Suppressor macrophage (primary cell): Measurements from ENCODE around the gene CTDSP2.
"Not testable (repeated sequence)": the region's sequence is repeated elsewhere in the genome, so short reads cannot be mapped to it uniquely, and the experiment has no call there.

Source experiments
- DNase-seq, 4 experiments: peaks; one replicate each; pipeline ENCODE4 v3.0.0-alpha.2; 2020 to 2022
- total RNA-seq, 17 experiments: gene quantifications; one replicate each; lab custom pipeline; 2026; ENCODE audit warnings: mixed read lengths in 6 of 17, inconsistent platforms in 3 of 17; lab: John Stamatoyannopoulos, UW

Gene CTDSP2, protein sequence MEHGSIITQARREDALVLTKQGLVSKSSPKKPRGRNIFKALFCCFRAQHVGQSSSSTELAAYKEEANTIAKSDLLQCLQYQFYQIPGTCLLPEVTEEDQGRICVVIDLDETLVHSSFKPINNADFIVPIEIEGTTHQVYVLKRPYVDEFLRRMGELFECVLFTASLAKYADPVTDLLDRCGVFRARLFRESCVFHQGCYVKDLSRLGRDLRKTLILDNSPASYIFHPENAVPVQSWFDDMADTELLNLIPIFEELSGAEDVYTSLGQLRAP
- total RNA-seq: 39.6 to 208 (median 69.4) reads per million in 17 experiments

DNA sequence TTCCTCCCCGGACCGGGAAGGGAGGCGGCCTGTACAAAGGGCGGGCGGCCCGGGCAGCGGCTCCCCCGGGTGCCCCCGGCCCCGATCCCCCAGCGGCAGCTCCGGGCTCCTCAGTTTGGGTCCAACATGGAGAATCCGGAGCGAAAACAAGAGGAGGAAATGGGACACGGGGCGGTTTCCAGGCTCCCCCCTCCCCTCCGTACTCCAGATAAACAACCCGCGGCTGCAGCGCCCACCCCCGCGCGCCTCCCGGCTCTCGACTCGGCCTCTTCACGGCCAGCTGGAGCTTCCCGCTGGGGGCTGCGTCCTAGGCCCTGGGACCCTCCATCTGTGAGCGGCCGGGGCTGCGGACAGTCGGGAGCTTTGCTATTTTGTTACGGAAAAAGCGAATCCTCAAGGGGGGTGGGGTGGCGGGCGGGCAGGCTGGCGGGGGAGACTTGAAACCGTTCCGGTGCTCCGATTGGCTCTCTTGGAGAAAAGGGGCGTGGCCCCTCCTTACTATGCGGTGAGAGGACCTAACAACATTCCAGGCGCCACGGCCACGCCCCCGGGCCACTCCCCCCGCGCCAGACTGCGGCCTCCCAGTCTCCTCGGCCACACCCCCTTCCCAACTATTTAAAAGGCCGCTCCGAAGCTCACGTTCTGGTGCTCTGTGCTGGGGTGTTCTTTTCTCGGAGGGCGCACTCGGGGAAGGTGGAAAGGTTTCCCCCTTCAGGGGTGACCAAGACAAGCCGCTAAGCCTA lies at the start of gene CTDSP2:
Gene CTDSP2 (minus strand): TSS at position 153 of the 743 bp plus-strand sequence. CDS start 294 bp downstream, outside the sequence.
- peak; percentile 99 to 100 (median 99) for DNase-seq

DNA sequence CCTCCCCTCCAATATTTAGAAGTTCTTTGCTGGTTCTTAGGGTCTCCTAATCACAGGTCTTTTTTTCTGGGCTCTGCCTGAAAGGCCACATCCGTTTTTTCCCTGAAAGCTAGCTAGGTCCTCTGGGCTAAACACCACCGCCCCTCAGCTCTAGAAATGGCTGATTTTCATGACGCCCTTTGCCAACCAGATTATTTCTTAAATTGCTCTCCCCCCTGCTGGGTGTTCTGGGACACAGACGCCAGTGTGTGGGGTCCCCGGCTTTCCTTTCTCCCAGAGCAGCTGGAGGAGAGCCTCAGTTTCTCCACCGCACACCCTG lies 49.5 kb upstream of the CTDSP2 start:
- peak in 3 of 4 experiments; percentile 10 to 20 (median 11) for DNase-seq

DNA sequence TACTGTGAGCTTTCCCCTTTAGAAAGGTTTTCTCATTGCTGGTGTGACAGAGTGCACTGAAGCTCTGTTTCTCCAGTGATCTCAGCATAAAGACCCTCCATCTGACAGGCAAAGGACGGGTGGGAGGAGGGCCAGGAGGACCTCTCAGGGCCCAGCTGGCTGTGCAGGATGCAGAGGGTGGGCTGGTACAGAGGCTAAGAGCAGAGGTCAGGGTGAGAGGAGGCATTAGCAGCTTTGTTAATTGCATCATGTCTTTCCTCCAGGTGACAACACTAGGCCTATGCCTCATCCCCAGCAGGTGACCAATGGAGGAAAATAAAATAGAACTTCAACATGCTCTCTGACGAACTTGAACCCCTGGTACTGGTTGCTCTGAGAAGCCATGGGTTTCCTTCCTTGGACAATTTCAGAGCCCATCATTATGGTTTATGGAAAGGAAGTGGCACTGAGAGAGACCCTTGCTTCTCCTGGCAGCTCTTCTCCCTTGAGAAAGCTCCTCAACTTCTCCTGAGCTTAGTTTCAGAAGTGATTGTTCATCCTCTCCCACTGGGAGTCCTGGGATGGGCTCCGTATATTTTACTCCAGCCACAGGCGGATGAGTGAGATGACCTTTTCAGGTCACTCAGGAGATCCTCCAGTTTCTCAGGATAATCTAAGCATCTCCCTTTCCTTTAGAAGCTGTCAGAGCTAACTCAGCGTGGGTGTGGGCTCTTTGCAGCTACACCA lies 49.0 kb upstream of the CTDSP2 start:
- no peak for DNase-seq

DNA sequence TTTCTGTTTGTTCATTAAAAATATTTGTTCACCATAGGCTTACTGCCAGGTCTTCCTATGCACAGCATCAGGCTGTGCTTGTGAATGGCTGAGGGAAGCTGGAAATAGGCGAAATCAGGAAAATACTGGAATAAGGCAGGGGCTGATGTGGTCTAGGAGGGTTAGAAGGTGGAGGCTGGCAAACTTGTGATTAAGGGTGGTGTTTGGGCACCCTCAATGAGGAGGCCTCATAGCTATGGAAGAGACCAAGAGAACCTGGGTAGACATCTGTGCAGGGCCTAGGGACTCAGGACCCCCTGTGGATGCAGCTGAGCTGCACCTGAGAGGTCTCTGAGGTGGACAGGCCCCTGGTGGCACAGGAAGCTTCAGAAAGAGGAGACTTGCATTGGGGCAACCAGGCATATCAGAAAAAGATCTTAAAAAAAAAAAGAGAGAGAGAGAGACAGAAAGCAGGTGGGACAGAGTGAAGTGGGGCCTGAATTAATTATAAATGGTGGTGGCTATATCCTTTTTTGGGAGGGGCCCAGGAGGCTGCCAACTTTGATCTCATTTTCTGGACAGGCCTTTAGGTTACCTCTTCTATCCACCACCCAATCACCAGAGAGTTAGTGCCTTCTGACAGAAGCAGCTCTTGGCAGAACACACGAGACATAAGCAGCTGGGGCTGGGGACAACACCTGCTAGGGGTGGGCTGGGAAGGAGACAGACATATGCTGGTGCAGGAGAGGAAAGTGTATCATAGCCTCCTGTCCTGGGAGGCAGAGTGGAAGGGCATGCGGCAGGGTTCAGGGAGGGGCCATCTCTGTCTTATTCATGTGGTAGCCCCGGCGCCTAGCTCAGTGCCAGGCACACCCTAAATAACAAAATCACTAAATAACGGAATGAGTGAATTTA lies 48.1 kb upstream of the CTDSP2 start:
- no peak for DNase-seq

DNA sequence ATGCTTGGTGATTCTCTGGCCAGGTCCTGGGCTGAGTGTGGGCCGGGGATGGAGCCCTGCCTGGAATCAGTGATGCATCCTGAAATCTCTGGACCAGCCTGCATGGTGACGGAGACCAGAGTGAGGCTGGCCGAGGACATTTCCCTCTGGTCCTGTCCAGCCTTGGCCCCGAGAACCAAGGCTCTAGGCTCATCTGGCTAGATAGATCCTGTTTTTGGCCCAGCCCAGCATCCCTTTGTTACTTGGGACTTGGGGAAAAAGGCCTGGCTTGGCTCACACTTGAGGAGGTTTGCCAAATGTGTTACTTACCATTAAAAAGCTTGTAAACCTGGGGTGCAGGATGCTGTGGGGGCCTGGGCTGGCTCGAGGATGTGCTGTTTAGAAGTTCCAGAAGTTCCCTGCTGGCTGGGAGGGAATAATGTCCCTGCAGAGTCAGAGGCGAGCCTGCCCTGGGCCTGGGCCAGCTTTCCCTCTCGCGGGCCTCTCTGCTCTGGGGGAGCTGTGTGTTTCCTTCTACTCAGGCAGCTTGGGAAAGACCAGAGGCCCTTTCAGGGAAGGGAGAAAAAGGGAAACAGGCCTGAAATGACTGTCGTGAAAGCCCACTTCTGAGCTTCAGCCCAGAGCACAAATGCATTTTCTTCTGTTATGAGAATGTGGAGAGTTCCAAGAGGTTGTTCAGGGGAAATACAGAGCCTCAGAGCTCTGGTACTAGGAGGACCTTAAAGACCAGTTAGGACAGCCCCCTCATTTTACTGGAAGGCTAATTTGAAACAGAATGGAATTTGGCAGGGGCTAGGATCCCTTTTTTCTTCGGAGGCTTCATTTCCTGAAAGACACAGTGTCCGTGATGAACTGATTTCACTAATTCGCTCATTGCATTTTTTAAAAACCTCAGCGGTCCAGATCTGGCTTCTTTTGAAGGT lies 47.2 kb upstream of the CTDSP2 start:
- peak; percentile 71 to 79 (median 78) for DNase-seq

DNA sequence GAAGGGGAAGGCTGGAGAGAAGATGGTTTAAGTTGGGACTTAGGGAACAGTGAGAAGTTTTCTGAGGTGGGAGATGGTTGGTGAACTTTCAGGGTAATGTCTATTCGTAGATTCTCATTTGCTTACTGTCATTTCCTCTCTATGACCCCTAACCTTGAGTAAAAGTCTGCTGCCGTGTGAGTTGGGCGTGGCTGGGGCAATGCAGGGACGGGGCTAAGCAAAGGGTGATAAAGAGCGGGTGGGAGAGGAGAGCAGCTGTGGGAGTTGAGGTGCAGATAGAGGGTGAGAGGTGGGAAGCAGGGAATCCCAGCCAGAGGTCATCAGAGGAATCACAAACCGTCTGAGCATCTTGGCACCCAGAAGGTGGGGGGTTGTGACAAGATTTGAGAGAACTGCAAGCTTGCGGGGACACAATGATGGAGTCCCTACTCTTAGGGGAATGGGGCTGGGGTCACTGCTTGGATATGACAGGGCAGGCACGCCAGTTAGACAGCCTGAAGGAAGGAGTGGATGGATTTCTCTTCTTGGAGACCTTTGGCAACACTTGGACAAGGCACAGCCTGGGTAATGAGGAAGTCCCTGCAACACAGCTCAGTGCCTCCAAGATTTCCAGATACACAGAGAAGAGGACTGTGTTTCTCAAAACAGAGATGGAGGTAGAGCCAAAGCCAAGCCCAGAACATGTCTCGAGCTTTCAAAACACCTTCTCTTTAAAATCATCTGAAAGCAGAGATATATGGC lies 45.9 kb upstream of the CTDSP2 start:
- peak in 3 of 4 experiments; percentile 41 to 60 (median 47) for DNase-seq

DNA sequence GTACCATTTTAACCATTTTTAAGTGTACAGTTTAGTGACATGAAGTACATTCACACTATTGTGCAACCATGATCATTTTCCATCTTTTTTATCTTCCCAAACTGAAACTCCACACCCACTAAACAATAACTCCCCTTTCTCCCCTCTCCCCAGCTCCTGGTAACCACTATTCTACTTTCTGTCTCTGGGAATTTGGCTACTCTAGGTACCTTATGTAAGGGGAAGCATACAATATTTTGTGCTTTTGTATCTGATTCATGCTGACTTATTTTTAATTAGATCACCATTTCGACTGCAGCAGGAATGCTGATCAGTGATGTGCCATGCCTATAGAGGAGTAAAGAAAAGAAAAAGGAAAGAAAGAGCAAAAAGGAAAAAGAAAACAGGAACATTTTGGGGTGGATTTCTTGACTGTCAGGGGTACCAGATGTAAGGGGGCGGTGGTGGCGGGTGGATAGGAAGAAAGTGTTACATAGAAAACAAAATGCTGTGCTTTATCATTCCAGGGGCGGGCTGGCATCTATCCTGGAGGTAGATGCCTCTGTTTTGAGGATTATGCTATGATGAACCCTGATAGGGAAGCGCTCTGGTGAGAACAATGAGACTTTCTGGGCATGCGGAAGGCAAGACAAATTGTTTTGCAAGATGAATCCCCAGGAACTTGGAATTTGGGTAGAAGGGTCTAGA lies 45.2 kb upstream of the CTDSP2 start:
- no peak for DNase-seq

DNA sequence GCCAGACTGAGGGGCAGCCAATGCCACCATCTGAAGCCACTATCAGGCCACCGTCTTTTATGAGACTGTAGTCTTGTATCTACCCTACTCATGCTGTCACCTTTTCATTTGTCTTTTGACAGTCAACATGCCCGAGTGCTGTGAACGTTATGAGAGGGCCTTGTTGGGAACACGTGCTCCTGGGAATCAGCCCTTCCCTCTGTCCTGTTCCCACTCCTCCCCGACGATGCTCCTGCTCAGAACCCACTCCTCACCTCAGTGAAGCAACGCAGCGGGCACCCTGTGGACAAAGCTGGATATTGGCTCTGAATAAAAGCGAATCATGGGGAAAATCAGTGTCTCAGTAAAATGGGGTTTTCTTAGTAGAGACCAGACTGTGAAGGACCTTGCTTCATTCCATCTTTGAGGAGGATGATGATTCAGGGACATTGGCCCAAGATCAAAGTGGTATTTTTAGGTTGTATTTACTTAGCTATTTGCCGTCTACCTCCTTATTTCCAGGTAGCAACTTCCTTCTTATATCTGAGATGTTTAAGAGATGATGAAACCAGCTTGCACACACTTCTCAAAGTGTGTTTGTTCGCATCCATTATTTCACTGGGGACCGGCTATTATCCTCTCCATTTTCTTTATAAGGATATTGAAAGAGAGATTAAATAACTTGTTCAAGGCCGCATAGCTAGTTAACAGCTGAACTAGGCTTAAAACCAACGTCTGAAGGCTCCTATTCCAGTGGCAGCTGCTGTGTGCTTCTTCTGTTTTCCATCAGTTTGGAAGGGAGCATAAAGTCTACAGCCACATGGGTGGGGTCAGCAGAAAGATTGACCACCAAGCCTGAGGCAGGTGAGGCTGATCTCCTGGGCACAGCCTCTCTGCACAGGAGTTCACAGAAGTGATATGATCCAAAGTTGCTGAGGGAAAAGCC lies 43.9 kb upstream of the CTDSP2 start:
- DNase-seq: no peak

DNA sequence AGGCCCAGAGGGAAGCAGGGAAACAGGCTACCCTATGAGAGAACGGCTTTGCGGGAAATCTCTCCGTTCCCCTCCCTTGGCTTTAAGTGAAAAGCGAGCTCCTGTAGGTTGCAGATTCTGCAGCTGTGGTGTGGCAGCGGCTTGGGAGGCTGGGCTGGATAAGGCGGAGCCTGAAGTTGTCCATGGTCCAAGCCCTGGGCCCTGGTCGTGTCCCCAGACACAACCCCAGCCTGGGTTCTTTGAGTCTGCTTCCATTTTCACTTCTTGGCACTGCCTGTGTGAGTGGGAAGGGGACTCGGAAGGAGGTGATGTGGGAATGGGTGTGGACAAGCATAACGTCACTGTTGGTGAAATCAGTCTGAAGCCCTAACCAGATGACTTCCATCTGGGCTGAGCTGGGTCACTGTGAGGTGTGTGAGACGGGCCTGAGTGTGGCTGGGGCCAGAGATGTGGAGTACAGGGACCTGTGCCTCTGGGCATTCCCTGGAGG lies 43.0 kb upstream of the CTDSP2 start:
- DNase-seq: no peak

DNA sequence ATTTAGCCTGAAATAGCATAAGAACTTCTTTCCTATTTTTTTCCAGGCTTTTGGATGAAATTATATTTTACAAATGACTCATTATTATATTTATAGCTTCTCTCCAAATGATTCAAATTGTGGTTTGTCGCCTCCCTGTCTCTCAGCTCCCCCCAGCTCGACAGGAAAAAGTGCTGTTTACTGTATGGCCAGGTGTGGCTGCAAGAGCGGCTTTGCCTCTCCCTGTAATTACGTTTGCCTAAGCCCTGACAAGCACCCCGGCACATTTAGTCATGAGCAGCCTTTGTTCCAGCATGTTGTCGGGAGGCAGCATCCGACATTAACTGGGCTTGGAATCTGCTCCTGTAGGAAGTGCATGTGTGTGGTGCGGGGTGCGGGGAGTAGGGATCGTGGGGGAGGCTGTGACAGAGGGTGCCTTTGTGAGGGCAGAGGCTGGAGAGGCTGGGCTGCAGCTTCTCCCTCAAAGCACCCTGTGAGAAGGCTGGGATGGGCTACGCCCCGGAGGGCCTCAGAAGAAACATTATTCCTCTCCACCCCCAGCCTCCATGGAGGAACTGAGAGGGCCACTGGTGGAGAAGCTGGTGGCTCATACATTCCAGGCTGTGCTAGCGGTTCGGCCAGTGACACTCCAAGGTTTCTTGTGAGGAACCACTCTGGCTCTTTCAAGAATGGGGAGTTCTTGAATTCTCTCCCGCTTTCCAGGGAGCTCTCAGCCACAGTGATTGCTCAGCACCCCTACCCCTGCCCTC lies 42.1 kb upstream of the CTDSP2 start:
- peak in 3 of 4 experiments; percentile 17 to 23 (median 21) for DNase-seq

DNA sequence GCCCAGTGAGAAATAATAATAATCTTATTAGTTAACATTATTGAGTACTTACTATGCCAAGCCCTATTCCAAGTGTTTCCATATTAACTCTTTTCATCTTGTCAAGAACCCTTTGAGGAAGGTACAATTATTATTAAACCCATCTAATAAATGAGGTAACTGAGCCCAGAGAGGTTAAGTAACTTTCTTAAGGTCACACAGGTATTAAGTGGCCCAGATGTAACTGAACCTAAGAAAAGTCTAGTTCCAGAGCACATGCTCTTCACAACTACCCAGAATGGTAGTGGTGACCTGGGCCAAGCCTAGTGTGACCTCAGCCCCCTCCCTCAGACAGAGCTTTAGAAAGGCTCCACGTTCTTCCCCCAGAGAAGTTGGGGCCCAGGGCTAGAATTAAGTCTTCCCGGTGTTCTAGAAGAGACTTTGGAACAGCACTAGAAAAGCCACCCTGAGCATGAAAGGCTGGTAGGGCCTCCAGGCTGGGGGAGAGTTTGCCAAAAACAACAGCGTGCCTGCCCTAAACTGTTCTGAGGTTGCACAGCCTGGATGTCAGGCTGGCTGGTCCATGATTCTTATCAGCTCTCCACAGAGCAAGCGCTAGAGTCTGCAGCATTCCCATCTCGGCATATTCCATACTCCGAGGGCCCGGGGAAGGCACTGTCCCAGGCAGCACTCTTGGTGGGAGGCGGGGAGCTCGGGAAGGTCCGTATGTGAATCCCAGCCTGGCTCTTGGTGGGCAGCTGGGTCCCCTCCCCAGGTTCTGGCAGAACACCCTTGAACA lies 41.3 kb upstream of the CTDSP2 start:
- no peak for DNase-seq

DNA sequence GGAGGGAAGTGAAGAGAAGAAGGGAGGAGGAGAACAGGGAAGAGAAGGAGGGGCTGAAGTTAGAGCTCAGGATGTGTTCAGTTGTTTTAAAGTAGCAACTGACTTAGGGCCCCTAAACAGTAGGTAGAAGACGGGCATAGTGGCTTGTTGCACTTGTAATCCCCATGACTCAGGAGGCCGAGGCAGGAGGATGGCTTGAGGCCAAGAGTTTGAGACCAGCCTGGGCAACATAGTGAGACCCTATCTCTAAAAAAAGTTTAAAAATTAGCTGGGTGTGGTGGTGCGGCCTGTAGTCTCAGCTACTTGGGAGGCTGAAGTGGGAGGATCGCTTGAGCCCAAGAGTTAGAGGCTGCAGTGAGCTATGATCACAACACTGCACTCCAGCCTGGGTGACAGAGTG lies 40.4 kb upstream of the CTDSP2 start:
- not testable (repeated sequence) for DNase-seq

DNA sequence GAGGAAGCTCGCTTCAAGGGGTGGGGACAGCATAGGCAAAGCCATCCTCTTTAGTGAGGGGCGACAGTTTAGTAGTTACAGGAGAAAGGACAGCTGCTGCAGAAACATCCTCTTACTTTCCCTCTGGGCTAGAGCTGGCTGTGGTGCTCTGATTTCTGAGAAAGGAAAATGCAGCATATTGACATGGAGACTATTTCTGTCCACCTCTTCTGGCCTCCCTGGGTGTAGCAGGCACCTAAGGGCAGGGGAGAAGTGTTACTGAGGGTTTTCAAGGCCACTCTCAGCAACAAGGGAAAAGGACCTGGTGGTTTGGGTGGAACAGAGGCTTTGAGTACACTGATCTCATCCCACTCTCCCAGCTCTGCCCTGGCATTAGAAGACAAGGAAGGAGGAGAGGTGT lies 40.0 kb upstream of the CTDSP2 start:
- no peak for DNase-seq

DNA sequence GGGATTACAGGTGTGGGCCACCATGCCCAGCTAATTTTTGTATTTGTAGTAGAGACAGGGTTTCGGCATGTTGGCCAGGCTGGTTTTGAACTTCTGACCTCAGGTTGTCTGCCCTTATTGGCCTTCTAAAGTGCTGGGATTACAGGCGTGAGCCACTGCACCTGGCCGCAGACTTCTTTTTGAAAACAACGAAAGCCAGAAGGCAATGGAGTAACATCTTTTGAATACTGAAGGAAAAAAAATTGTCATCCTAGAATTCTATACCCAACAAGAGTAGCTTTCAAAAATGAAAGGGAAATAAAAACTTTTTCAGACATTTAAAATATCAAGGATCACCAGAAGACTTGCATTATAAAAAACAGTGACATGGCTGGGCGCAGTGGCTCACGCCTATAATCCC lies 38.7 kb upstream of the CTDSP2 start:
- no peak for DNase-seq

DNA sequence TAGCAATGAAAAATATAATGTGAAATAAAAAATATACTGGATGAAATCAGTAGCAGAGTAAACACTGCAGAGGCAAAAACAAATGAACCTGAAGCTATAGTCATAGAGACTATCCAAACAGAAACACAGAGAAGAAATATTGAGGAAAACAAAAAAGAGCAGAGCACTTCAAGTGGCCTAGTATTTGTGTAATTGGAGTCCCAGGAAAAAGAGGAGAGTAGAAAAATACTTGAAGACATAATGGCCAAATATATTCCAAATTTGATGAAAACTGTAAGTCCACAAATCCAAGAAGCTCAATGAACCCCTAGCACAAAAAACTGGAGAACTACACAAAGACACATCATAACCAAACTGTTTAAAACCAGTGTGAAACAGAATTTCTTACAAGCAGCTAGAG lies 37.2 kb upstream of the CTDSP2 start:
- no peak for DNase-seq

DNA sequence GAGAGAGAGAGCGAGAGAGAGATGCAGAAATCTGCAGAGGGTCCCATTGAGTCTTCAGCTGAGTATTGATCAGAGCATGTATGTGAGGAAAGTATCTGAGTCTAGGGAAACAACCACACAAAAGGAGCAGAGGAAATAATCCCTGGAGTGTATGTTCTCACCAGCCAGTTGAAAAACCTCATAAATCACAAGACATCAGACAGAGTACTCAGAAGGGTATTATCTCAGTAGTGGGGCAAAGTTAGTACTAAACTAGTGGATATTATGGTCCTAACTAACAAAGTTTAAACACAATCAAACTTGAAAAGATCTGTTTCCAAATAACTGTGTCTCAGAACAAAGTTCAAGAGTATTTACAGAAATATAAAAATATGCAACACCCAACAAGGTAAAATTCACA lies 36.5 kb upstream of the CTDSP2 start:
- no peak for DNase-seq

DNA sequence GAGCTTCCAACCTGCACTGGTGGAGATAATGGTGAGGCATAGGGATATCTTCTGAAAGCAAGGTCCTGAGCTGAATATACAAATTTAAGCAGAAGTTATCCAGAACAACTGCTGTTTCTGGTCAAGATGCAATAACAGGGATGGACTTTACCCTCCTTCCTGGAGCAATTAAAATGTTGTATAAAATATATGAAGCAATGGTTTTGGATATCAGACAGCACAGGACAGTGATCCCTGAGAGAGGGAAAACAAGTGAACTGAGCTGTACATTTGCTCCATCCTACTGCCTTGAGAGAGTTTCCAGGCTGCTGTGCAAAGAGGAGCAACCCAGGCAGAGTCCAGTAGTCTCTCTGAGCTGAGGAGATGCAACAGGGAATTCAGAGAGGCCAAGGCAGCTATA lies 36.0 kb upstream of the CTDSP2 start:
- DNase-seq: no peak
